HG03159 (cell line): ENCODE results near the gene ATP2B2.

Source experiments
- ATAC-seq: cut with Tn5 transposase; IDR thresholded peaks from one replicate; pipeline ENCODE4 v1.9.1; 2021; ENCODE audit warnings: mild to moderate bottlenecking, moderate library complexity; ENCODE audit not compliant: unreplicated experiment

Gene ATP2B2

DNA sequence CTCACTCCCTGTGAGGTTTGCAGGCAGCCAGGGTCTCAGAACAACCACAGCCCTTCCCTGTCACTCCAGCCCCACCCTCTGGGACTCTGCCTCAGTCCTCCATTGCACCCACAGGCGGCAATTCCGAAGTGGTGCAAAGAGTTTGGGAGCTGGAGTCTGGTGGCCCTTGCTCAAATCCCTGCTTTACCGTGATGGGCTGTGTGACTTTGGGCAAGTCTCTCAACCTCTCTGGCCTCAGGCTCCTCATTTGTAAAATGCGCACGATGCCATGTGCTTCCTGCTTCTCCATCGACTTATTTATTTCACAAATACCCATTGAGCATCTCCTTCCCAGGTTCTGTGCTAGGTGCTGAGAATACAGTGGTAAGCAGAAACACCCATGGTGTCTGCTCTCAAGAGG lies 7.3 kb upstream of the ATP2B2 start:
- ATAC-seq = no peak

DNA sequence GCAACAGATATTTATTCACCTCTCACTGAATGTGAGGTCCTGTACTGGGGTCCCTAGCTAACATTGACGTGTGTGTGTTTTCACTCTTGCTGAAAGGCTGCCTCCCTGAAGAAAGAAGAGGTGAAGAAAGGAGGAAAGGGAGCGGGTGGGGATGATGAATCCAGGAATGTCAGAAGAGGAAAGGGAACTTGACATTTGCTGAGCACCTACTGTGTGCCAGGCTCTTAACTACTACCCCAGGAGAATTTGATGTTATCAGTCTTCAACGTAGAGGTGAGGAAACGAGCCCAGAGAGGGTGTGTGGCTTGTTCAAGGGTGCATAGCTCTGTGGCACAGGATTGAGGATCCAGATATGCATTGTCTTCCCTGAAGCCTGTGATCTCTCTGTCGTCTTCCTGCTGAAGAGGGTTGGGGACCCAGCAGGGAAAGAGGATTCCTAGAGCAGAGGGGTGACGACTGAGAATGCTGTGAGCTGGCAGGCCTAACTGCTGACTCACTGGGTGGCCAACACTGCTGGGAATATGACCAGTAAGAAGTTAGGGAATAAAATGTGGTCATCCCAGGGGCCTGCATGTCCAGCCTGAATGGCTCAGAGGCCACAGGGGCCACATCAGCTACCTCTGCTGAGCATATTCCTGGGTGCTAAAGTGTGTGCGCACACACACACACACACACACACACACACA lies 6.6 kb upstream of the ATP2B2 start:
- ATAC-seq = no peak

DNA sequence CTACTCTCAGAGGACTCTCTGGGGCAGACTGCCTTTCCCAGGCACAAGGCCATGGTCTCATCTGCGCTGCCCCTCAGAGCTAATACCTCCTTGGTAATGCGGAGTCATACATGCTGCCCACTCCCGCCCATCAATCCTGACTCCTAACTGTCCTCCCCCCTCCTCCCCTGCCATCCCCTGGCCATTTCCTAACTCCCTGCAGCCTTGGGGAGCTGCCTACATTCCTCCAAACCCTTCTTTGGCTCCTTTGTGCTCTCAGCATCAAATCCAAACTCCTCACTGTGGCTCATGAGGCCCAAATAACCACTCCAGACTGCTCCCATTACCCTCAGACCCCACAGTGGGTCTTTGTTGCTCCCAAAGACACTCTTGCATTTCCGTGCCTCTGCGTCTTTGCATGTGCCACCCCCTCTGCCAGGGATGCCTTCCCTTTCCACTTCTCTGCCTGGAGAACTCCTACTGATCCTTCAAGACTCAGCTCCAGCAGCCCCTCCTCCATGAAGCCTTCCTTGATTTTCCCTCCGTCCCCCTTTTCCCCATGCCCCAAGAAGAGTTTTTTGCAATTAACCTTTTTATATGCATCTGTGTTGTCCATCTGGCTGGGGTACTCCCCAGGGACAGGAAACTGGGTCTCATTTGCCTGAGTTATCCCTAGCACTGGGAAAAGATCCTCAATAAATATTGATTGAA lies 5.5 kb upstream of the ATP2B2 start:
- ATAC-seq = no peak

DNA sequence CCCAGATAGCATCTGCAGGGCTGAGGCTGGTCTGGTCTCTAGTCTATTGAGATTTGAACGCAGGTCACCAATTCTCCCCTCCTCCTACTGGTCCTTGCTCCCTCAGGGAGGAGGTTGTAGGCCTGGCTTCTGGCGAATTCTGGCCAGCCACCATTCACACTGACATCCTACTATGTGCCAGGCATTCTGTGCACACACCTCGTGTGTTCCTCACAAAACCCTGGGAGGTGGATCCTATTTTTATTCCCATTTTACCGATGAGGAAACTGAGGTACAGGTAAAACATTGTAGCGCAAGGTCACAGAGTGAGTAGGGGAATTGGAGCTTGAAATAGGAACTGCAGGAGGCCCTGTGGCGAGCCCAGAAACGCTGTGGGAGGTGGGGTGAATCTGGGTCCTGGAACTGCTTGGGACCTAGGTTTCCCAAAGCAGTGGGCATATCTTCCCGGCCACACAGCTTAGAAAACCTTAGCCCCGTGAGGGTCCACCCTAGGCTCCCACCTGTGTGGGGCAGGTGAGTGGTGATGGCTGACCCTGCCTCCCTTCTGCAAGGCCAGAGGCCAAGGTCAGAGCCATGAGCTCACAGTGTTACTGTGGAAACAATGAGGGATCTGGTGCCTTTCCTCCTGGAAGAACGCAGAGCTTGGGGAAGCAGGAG lies 4.8 kb upstream of the ATP2B2 start:
- no peak for ATAC-seq

DNA sequence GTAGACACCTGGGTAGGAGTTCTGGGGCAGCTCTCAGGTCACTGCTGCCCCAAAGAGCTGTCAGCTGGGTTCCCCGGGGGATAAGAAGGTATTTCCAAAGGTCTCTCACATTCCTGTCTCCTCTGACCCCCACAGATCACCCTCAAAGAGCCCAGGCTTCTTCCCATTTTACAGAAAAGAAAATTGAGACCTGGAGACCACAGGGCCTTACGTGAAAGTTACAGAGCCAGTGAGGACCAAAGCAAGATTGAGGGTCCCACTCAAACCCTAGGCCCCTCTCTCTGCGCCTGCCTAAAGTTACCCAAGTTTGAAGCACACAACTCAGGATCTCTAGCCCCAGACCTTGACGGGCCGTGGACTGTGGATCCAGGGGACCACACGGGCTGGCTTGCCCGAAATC lies 3.9 kb upstream of the ATP2B2 start:
- no peak for ATAC-seq

DNA sequence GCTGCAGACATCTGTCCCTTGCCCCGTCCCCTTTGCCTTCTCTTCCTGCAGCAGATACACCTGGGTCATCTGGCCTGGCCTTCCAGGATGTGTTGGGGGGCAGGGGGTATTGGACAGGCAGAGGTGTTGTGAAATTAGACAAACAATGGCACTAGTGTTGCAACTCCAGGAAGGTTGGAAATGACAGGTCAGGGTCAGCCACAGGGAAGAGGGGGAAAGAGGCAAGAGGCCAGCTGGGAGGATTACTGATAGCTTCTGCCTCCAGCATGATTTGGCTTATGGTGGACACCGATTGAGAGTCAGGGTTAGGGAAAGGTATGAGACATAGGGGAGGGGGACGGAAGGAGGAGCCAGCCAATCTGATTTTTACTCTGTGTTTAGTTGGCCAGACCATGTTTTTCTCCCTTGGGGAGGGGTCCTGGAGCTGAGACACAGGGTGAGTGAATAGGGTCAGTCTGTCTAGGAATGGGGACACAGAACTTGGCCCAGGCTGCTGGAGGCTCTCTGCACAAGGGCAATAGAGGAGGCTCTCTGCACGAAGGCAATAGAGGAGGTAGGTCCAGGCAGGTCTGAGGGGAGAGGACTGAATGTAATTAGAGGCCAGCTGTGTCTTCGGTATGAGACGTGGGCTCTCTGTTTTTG lies 3.4 kb upstream of the ATP2B2 start:
- no peak for ATAC-seq

DNA sequence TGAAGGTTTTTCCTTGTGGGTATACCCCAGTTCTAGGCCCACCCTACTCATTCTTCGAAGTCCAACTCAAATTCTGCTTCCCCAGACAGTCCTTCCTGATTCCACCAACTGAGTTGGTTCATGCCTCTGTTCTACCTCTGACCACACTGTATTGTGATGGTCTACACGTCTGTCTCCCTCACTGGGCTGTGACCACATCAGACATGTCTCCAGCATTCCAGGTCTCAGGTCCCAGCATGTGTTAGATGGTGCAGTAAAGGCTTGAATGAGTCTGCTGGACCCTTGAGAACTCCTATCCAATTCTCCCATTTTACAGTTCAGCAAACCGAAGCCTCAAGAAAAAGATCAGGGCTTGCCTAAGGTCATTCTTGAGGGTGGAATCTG lies 2.8 kb upstream of the ATP2B2 start:
- ATAC-seq = no peak

DNA sequence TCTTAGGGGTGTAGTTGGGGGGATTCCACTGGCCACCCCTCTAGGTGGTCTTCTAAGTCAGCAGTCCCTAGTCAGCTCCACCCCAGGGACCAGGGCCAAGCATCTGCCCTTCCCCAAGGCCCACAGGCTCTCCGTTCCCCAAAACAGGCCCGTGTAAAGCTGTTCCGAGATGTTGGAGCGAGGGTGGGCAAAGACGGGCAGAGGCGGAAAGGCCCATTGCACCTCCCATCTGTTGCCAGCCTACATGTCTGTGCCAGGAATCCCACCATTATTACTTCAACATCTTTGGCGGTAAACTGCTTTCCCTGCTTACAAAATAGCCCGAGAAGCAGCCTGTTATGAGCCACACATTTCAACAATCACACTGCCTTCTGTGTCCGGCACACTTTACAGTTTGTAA lies 1.9 kb upstream of the ATP2B2 start:
- no peak for ATAC-seq

DNA sequence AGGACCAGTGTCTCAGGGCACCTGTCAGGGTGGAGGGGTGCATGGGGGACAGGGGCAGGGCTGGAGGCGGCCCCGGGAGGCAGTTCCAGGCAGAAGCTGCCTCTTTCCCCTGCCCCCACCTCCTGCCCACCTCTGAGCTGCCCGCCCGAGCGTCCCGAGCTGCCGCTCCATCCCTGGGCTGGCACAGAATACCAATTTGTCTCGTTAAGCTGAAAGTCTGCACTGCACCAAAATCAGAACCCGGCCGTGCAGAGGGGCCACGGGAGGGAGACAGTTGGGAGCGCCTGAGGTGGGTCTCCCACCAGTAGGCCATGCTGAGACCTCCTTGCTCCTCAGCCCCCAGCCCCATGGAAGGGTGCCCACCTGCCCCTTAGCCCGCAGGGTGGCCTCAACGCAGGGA lies 1.3 kb upstream of the ATP2B2 start:
- no peak for ATAC-seq

DNA sequence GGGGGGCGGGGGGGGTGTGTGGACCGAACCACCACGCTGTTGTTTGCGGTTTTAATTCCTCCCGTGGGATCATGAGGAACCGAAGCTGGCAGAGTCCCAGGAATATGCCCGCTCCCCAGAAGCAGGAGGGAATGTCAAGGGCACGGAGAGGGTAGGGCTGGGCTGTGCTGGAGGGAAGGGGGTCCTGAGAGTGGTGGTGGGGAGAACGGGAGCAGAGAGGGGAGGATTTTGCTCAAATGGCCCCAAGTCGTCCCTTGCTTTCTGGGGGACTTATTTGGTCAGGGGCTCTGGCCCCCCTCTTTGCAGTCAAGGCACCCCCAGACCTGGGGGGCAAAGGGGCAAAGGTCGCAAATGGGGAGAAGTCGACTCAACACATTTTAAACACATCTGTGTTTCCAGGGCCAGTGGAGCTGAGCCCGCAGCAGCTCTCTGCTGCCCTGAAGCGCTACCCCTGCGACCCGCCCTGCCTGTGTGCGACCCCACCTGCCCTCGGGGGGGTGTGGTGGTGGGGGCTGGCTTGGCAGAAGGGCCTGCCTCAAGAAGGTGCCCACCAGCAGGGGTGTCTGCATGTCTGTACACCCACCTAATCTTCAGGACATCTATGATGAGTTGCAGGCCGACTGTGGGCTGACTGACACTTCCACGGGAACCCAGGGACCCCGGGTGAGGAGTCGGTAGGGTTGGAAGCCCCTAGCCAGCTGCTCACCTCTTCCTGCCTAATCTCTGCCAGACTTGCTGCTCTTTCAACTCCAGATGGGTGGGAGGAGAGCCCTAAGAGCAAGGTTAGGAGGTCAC lies 602 bp upstream of the ATP2B2 start:
- no peak for ATAC-seq

DNA sequence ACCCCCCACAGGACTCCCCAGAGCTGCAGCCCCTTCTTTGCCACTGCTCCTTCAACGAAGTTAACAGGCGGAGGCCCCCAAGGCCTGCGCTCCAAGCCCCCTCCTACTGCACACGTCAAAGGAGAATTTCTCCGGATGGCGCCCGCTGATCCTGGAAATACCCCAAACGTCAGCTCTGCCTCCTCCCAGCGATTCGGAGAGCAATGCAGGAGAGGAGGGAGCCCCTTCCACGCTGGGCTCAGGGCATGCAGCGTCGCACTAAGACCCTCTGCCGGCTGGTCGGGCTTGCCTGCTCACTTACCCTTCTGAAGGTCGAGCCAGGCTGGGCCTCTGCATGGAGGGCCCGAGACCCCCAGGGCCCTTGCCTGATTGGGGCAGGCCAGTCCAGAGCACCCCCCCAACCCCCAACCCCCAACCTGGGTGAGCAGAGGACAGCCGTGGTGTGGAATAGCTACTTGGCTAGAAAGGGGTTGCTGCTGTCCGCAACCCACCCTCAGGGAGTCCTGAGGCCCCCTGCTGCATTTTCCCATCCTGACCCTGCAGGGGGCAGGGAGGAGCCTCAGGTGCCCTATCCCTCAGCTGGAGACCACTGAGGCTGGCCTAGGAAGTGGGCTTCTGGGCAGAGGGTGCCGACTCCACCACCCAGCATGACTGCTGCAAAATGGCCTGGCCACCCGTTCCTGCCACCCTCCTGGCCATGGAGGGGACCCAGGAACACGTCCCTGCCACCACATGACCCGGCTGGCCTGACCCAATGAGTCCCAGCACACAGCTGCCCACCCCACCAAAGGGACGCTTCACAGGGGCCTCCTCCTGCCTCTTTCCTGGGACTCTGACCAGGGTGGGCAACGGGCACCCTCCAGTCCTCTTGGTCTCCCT lies 976 bp downstream of the ATP2B2 start:
- no peak for ATAC-seq

DNA sequence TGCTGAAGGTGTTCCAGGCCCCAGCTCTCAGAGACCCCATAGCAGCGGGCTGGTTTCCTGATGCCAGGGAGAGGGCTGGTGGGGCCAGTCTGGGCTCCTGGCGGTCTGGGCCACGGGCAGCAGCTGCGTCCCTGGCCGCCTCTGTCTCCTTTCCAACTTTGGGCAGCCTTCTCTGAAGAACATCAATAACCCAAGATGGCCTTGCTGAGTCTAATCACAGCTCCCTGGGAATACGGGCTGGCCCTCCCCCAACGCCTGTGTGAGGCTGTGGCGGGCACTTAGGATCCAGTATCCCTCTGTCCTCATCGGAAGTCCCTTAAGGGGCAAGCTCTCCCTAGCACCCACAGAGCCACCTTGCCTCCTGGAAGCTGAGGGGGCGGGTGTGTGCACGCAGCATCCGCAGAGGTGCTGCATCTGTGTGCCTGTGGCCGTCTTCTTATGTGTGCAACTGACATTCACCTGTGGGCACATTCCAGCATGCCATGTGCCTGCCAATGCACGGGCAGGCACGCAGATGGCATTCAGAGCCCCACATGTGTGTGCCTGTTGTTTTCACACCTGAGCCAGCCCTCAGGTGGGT lies 2.1 kb downstream of the ATP2B2 start:
- ATAC-seq = no peak

DNA sequence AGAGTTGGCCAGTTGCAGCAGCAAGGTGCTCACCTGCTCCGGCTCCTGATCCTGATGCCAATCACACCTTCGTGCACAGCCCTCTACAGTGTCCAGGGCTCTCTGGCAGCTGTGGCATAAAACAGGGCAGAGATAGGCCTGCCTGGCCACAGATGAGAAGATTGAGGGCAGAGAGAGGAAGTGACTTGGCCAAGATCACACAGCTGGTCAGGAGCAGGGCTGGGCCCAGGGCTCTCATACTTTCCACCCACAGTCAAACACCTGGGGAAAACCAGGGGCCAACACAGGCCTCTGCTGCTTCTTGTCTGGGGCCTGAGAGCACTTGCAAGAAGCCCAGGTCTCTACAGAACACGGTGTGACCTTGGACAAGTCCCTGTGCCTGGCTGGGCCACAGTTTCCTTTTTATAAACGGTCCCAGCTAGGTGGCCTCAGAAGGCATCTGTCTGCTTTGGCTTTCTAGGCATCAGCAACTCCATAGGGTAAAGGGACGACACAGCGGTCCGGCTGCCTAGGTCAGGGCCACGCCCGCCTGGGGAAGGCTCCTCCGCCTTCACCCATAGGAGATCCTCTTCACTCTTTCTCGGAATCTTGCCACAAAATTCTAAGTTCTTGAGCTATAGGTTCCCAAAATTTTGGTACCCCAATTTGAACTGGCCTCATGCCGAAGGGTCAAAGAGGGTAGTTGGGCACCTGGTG lies 3.1 kb downstream of the ATP2B2 start:
- ATAC-seq = no peak

DNA sequence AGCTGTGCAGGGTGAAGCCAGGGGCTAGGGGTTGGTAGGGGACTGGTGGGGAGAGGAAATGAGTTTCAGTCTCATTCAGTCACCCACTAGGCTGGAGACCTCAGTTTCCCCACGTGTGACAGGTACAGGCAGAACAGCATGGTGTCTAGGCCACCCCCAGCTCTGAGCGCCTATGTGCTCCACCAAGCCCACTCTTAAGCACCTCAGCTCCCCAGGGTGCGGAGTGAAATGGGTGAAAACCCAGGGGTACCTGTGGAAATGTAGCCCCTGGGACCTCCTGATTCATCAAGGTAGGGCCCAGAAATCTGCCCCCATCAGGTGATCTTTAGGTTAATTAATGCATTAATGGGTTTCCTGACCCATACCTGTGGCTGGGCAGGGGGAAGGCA lies 3.7 kb downstream of the ATP2B2 start:
- ATAC-seq = no peak

DNA sequence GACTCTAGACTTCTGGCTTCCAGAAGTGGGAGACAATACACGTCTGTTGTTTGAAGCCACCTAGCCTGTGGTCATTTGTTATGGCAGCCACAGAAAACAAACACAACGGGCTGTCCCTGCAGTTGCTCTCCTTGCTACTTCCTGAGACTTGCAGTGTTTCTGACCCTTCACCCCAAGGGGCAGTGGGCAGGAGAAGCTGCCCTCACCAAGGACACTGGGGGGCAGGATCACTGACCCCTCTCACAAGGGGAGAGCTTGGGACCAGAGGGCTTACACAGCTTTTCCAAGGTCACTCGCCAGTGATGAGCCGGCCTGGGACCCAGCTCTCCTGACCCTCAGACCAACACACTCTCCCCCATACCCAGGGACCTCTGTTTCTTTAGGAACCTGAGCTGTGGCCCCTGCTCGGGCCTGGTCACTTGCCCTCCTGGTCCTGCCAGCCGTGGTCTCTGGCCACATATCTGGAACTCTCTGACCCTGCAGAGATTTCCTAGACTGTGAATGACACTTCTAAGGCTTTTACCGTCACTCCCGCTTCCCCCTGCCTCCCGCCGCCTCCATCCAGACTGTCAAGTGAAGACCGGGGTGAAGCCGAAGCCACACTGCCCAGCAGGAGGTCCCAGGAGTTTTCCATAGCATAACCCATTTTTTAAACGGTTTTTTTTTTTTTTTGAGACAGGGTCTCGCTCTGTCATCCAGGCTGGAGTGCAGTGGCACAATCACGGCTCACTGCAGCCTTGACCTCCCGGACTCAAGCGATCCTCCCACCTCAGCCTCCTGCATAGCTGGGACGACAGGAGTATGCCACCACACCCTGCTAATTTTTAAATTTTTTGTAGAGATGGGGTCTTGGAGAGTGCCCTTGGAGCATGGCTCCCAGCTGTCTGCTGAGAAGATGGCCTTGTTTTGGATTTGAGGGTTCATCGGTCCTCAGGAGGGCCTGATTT lies 4.4 kb downstream of the ATP2B2 start:
- no peak for ATAC-seq

DNA sequence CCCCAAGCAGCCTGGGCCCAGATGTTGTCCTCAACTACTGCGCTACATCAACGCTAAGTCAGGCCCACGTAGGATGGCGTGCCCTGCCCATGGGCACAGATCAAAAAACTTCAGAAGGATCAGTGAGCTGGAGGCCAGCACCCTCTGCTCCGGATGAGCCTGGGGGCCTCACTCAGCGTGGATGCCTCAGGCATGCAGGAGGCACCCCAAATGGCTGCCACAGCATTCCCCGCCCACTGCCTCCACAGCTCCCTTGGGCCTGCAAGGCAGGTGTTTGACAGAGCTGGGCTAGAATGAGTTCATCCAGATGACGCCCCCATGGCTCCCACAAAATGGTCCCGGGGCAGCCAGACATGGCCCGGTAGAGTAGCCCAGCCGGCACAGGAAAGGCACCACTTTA lies 7.1 kb downstream of the ATP2B2 start:
- no peak for ATAC-seq

DNA sequence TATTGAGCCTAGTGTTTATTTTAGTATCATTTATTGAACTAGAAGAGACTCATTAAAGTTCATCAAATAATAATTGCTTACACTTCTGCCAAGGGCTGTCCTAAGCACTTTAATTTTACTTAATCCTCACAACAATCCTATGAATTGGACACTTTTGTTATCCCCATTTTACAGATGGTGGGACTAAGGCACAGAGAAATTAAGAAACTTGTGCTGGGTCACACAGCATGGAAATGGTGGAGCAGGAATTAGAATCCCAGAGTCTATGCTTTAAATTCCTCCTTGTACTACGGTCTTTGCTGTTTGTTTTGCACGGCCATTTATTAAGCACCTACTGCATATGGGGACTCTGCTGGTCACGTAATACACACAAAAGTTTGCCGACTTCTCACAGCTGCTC lies 7.9 kb downstream of the ATP2B2 start:
- no peak for ATAC-seq
